Astrocyte of the spinal cord (primary cell): ENCODE measurements around the gene NNAT.

Experiments used
- DNase-seq: peaks from one replicate; pipeline ENCODE4 v3.0.0; 2011; ENCODE audit warnings: low read depth, low spot score
- H3K4me3 ChIP-seq: 2 replicates; pipeline ENCODE4 v1.5.1; 2011; ENCODE audit warnings: low read depth, mild to moderate bottlenecking, low read length, moderate library complexity
- in situ Hi-C: cut with HindIII; loops from 2 replicates; pipeline ENCODE4 v1.10.0; 2017; ENCODE audit warnings: low sequenced_read_pairs
- TF ChIP-seq, protein P1 (sequence below): IDR thresholded peaks from 2 replicates; pipeline ENCODE4 v1.5.1; 2012; ENCODE audit warnings: low read depth, mild to moderate bottlenecking, low read length, inconsistent platforms

NNAT gene

GRCh38 chr20:37510226-37510625 lies 10.8 kb upstream of the NNAT start:
- in situ Hi-C loops: no loop called here
- no peak for DNase-seq
- no peak overlapping the region for H3K4me3 ChIP-seq
- TF ChIP-seq, protein P1, sequence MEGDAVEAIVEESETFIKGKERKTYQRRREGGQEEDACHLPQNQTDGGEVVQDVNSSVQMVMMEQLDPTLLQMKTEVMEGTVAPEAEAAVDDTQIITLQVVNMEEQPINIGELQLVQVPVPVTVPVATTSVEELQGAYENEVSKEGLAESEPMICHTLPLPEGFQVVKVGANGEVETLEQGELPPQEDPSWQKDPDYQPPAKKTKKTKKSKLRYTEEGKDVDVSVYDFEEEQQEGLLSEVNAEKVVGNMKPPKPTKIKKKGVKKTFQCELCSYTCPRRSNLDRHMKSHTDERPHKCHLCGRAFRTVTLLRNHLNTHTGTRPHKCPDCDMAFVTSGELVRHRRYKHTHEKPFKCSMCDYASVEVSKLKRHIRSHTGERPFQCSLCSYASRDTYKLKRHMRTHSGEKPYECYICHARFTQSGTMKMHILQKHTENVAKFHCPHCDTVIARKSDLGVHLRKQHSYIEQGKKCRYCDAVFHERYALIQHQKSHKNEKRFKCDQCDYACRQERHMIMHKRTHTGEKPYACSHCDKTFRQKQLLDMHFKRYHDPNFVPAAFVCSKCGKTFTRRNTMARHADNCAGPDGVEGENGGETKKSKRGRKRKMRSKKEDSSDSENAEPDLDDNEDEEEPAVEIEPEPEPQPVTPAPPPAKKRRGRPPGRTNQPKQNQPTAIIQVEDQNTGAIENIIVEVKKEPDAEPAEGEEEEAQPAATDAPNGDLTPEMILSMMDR: no peak

GRCh38 chr20:37511610-37512275 lies 9.3 kb upstream of the NNAT start:
- TF ChIP-seq, protein P1: no peak
- peak; percentile 54 for DNase-seq
- in situ Hi-C loops: no loop called here
- no peak overlapping the region for H3K4me3 ChIP-seq

DNA sequence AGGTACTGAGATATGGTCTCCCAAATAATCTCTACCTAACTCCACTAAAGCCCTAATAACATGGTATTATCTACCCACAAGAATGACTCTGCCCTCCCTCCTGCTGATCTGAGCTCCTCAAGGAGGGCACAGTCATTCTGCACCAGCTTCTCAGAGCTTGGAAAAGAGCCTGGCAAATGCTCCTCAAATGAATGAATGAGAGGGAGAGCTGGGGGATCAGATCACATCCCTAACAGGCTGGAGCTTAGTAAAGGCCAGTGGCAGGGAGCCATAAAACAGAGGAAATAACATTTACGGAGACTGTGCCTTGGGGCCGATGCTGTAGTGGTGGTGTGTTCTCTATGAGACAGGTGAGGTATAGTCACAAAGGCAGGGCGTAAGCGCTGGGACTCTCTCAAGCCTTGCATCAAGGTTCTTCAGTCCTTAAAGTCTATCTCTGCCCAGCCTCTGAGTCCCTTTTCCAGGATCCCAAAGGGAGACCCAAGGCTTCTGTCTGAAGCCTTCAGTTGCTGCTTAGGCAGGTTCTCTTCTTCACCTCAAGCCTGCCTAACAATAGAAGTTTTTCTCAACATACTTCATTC lies 7.2 kb upstream of the NNAT start:
- in situ Hi-C loops: no loop called here
- no peak overlapping the region for H3K4me3 ChIP-seq
- TF ChIP-seq, protein P1: no peak
- no peak for DNase-seq

GRCh38 chr20:37515876-37516275 lies 5.2 kb upstream of the NNAT start:
- TF ChIP-seq, protein P1: no peak
- in situ Hi-C loops: no loop called here
- no peak overlapping the region for H3K4me3 ChIP-seq
- DNase-seq: no peak

- DNase-seq: peak; percentile 80
- in situ Hi-C loops: no loop called here
- no peak overlapping the region for H3K4me3 ChIP-seq
- TF ChIP-seq, protein P1: no peak
Measured at GRCh38 chr20:37516811-37517750, 4.0 kb upstream of the NNAT start.

DNA sequence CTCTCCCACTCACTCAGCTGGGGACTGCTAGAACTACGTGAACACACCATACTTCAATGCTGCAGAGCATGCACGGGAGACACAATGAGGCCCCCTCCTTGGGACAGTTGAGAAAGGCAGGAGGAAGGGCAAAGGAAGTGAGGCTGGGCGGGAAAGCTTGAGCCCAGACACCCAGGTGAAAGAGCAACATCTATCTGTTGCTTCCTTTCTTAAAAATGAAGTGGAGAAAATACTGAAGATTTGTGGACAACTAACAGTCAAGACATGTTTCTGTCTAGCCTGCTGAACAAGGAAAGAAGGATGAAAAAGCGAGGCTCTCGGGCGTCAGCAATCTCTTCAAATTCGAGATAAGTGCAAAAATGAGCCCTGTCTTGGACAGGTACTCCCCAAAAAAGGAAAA lies 3.0 kb upstream of the NNAT start:
- TF ChIP-seq, protein P1: no peak
- DNase-seq: no peak
- no peak overlapping the region for H3K4me3 ChIP-seq
- in situ Hi-C loops: no loop called here
